ENCODE data around the gene ZNF311.

GRCh38 chr6:28996844-28997510 lies 8.1 kb downstream of the ZNF311 start:
- TF ChIP-seq SIN3A (IDR thresholded peaks at IDR 0.05; ENCODE audit: borderline replicate concordance, insufficient read depth, low read depth, low read length), result no peak
- no peak for TF ChIP-seq CTCF (IDR thresholded peaks at IDR 0.05)
